ENCODE data around the gene NDUFV2. TPM values are rescaled to one million over a fixed set of nuclear protein-coding genes. Genes with fewer than 3 reads are reported as not detected.
A peak's percentile ranks its signal among the peaks of the same experiment; 100 is the strongest.

Gene NDUFV2
- total and polyA plus RNA-seq, 2 of the 8 experiments (the other 6 are each of a cell fraction or from before 2014, with no cell fraction given) = 90.8 to 191 TPM

- TF ChIP-seq EP300 (IDR thresholded peaks at IDR 0.05; ENCODE audit: borderline replicate concordance in 1 of 2, low read depth in 2 of 2, low read length in 2 of 2) (peak in 1 of 2 experiments; percentile 95; a peak in 2 of 3 replicates), BRCA1 (IDR thresholded peaks at IDR 0.05; ENCODE audit: low read depth, low read length) (no peak), USF2 (IDR thresholded peaks at IDR 0.05; ENCODE audit: low read length) (peak; percentile 99), KDM4A (IDR thresholded peaks at IDR 0.05; ENCODE audit: low read depth, low read length, severe bottlenecking) (peak; percentile 43), BACH1 (IDR thresholded peaks at IDR 0.05; ENCODE audit: low read length) (peak; percentile 92), SAP30 (IDR thresholded peaks at IDR 0.05; ENCODE audit: insufficient read depth, insufficient replicate concordance, low read length) (peak; percentile 84), RNF2 (IDR thresholded peaks at IDR 0.05; ENCODE audit: borderline replicate concordance, low read depth, low read length, missing control alignments, poor library complexity, severe bottlenecking) (no peak)
Measured at GRCh38 chr18:9136315-9137155, 34.0 kb downstream of the NDUFV2 start, which contains the start of gene ANKRD12 (continued).
